Astrocyte (in vitro differentiated cells and primary cell): ENCODE data around the gene NT5DC3. TPM values are rescaled to one million over a fixed set of nuclear protein-coding genes. Genes with fewer than 3 reads are reported as not detected.
"Not testable (repeated sequence)": the region's sequence is repeated elsewhere in the genome, so short reads cannot be mapped to it uniquely, and the experiment has no call there.

ENCODE experiments used
- DNase-seq: peaks from one replicate; pipeline ENCODE4 v3.0.0-alpha.2; 2010; ENCODE audit warnings: low read depth
- FAIRE-seq: peaks from 2 replicates; lab custom pipeline; 2011; peaks lifted over from hg19 to GRCh38; lab: Jason Lieb, UNC
- H2AFZ ChIP-seq: 2 replicates; pipeline ENCODE4 v1.6.0; 2012; ENCODE audit warnings: low read depth, low read length, inconsistent platforms
- H3K27ac ChIP-seq: 2 replicates; pipeline ENCODE4 v1.5.1; 2011; ENCODE audit warnings: low read depth, low read length, inconsistent platforms
- H3K27me3 ChIP-seq: 2 replicates; pipeline ENCODE4 v1.6.0; 2011; ENCODE audit warnings: low read length, inconsistent platforms; ENCODE audit not compliant: insufficient read depth
- H3K36me3 ChIP-seq: 2 replicates; pipeline ENCODE4 v1.5.1; 2011; ENCODE audit warnings: low read length, inconsistent platforms; ENCODE audit not compliant: insufficient read depth
- H3K4me1 ChIP-seq: 2 replicates; pipeline ENCODE4 v1.5.1; 2011; ENCODE audit warnings: low read length, inconsistent platforms; ENCODE audit not compliant: insufficient read depth
- H3K4me2 ChIP-seq: 2 replicates; pipeline ENCODE4 v1.6.0; 2012; ENCODE audit warnings: low read length, inconsistent platforms
- H3K4me3 ChIP-seq: 2 replicates; pipeline ENCODE4 v1.5.1; 2011; ENCODE audit warnings: low read depth, mild to moderate bottlenecking, low read length, inconsistent platforms; ENCODE audit not compliant: insufficient read depth
- H3K79me2 ChIP-seq: 2 replicates; pipeline ENCODE4 v1.6.0; 2012; ENCODE audit warnings: mild to moderate bottlenecking, low read length, inconsistent platforms; ENCODE audit not compliant: insufficient read depth
- H3K9ac ChIP-seq: 2 replicates; pipeline ENCODE4 v1.6.0; 2012; ENCODE audit warnings: mild to moderate bottlenecking, low read length, inconsistent platforms
- H3K9me3 ChIP-seq: 2 replicates; pipeline ENCODE4 v1.5.1; 2012; ENCODE audit warnings: low read depth, mild to moderate bottlenecking, low read length, inconsistent platforms; ENCODE audit not compliant: insufficient read depth
- H4K20me1 ChIP-seq: 2 replicates; pipeline ENCODE4 v1.6.0; 2012; ENCODE audit warnings: low read length, inconsistent platforms; ENCODE audit not compliant: insufficient read depth
- H3K27ac Mint-ChIP-seq: one replicate; pipeline ENCODE4 v1.8.0; 2021; ENCODE audit warnings: mild to moderate bottlenecking, mixed read lengths; ENCODE audit not compliant: unreplicated experiment
- H3K27me3 Mint-ChIP-seq: one replicate; pipeline ENCODE4 v1.8.0; 2021; ENCODE audit warnings: low read depth, mixed read lengths; ENCODE audit not compliant: unreplicated experiment
- H3K36me3 Mint-ChIP-seq: one replicate; pipeline ENCODE4 v1.8.0; 2021; ENCODE audit warnings: low read depth, mixed read lengths; ENCODE audit not compliant: unreplicated experiment
- H3K4me1 Mint-ChIP-seq: one replicate; pipeline ENCODE4 v1.8.0; 2021; ENCODE audit warnings: low read depth, mixed read lengths; ENCODE audit not compliant: unreplicated experiment
- H3K4me3 Mint-ChIP-seq: one replicate; pipeline ENCODE4 v1.8.0; 2021; ENCODE audit warnings: mild to moderate bottlenecking, moderate library complexity, mixed read lengths; ENCODE audit not compliant: unreplicated experiment
- H3K9me3 Mint-ChIP-seq: one replicate; pipeline ENCODE4 v1.8.0; 2021; ENCODE audit warnings: mild to moderate bottlenecking, mixed read lengths; ENCODE audit not compliant: unreplicated experiment
- CTCF ChIP-seq: IDR thresholded peaks from 2 replicates; pipeline ENCODE4 v1.5.1; 2011; ENCODE audit warnings: low read depth, mild to moderate bottlenecking, inconsistent platforms, low read length, moderate library complexity; ENCODE audit not compliant: insufficient read depth
- EZH2 ChIP-seq: IDR thresholded peaks from 2 replicates; pipeline ENCODE4 v1.6.1; 2012; ENCODE audit warnings: mild to moderate bottlenecking, low read length, inconsistent platforms; ENCODE audit not compliant: insufficient read depth
- total RNA-seq: library from RNA; stranded (reverse); gene quantifications from 2 replicates; pipeline ENCODE4 v1.2.1, GENCODE V29; 2021

Gene NT5DC3
- total RNA-seq, 1 donor from 2014 or later = 13.6 TPM

DNA sequence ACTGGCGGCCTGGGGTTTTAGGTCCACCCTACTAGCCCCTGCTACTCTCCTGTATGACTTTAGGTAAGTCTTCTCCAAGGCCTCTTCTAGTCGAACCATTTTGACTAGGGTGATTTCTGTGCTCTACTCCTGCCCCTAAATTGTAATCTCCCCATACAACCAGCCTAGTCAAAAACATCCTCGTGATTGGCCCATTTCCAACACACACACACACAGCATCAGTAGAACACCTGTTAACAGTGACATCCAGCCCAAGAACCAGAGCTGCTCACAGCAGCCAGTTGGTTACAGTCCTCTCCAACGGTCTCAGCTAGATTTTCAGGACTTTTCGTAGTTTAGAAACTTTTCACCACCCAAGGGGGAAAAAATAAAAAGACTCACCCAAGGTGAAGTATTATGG is 30.9 kb downstream of the NT5DC3 start:
- peaks cover 22% of the 10 kb centered on the region for H3K36me3 Mint-ChIP-seq
- H2AFZ ChIP-seq = no peak overlapping the region
- FAIRE-seq = no peak
- peaks cover 30% of the 10 kb centered on the region for H3K4me1 ChIP-seq
- peaks cover 9% of the 10 kb centered on the region for H4K20me1 ChIP-seq
- peaks cover 59% of the 10 kb centered on the region for H3K79me2 ChIP-seq
- no peaks in the 10 kb centered on the region for H3K9me3 ChIP-seq
- no peak for DNase-seq
- no peak overlapping the region for H3K9ac ChIP-seq
- H3K36me3 ChIP-seq = peaks cover 17% of the 10 kb centered on the region
- TF ChIP-seq EZH2 = no peak
- TF ChIP-seq CTCF = no peak
- no peak overlapping the region for H3K4me3 Mint-ChIP-seq
- H3K4me1 Mint-ChIP-seq = peaks cover 36% of the 10 kb centered on the region
- no peaks in the 10 kb centered on the region for H3K27me3 Mint-ChIP-seq
- H3K27me3 ChIP-seq = no peaks in the 10 kb centered on the region
- no peak overlapping the region for H3K4me2 ChIP-seq
- no peak overlapping the region for H3K4me3 ChIP-seq
- no peak overlapping the region for H3K27ac Mint-ChIP-seq
- no peaks in the 10 kb centered on the region for H3K9me3 Mint-ChIP-seq
- H3K27ac ChIP-seq = no peak overlapping the region

- DNase-seq, H2AFZ ChIP-seq, H3K4me2 ChIP-seq, FAIRE-seq, H3K27me3 ChIP-seq, H3K27ac Mint-ChIP-seq, H4K20me1 ChIP-seq, H3K4me3 ChIP-seq, H3K9ac ChIP-seq, H3K27ac ChIP-seq, H3K9me3 Mint-ChIP-seq, H3K27me3 Mint-ChIP-seq, H3K4me3 Mint-ChIP-seq, H3K9me3 ChIP-seq: not testable (repeated sequence)
- H3K79me2 ChIP-seq = peaks cover 56% of the 10 kb centered on the region
- Mint-ChIP-seq H3K4me1 (peaks cover 37% of the 10 kb centered on the region), H3K36me3 (peaks cover 22% of the 10 kb centered on the region)
- H3K4me1 ChIP-seq = peaks cover 35% of the 10 kb centered on the region
- H3K36me3 ChIP-seq = peaks cover 17% of the 10 kb centered on the region
These were observed 31.4 kb downstream of the NT5DC3 start for GRCh38 chr12:103809639-103810038.

DNA sequence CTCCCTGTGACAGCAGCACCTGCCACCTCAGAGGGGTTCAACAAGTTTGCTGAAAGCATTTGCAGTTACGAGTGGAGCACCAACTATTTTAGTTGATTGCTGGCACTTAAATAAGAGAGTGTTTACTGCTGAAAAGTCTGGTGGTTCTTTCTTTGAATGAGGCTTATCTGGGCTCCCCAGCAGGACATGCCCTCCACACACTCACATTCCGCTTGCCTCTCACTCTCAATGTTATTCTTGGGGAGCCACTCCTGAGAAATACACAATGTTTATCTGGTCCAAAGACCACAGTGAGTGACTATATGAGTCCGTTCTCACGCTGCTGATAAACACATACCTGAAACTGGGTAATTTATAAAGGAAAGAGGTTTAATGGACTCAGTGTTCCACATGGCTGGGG is 31.9 kb downstream of the NT5DC3 start:
- H3K4me3 Mint-ChIP-seq = no peak overlapping the region
- no peaks in the 10 kb centered on the region for H3K27me3 Mint-ChIP-seq
- FAIRE-seq = no peak
- H4K20me1 ChIP-seq = peaks cover 9% of the 10 kb centered on the region
- no peak overlapping the region for H3K9ac ChIP-seq
- TF ChIP-seq EZH2 = no peak
- no peak for TF ChIP-seq CTCF
- H3K27ac Mint-ChIP-seq = peak overlapping the region; percentile 38
- H3K9me3 ChIP-seq = no peaks in the 10 kb centered on the region
- no peaks in the 10 kb centered on the region for H3K9me3 Mint-ChIP-seq
- H3K36me3 ChIP-seq = peaks cover 17% of the 10 kb centered on the region
- H3K27me3 ChIP-seq = no peaks in the 10 kb centered on the region
- H3K36me3 Mint-ChIP-seq = peaks cover 22% of the 10 kb centered on the region
- no peak overlapping the region for H3K27ac ChIP-seq
- no peak overlapping the region for H3K4me3 ChIP-seq
- H3K4me1 ChIP-seq = peaks cover 39% of the 10 kb centered on the region
- H2AFZ ChIP-seq = no peak overlapping the region
- DNase-seq = peak; percentile 53
- H3K4me2 ChIP-seq = no peak overlapping the region
- H3K79me2 ChIP-seq = peaks cover 58% of the 10 kb centered on the region
- peaks cover 34% of the 10 kb centered on the region for H3K4me1 Mint-ChIP-seq
